ENCODE data around the gene SSUH2. TPM values are rescaled to one million over a fixed set of nuclear protein-coding genes. Genes with fewer than 3 reads are reported as not detected.

Gene SSUH2
- total RNA-seq, 1 donor from 2014 or later = not detected

- H3K4me1 ChIP-seq = peaks cover 4% of the 10 kb centered on the region
- DNase-seq = no peak
- ATAC-seq = no peak
- TF ChIP-seq CTCF (IDR thresholded peaks at IDR 0.05) = no peak
- H3K27ac ChIP-seq = no peak overlapping the region
- no peaks in the 10 kb centered on the region for H3K9me3 ChIP-seq
- intact Hi-C loops (cut with DNase I) = no loop called here
- H3K36me3 ChIP-seq = no peaks in the 10 kb centered on the region
- H3K27me3 ChIP-seq = no peaks in the 10 kb centered on the region
- no peak overlapping the region for H3K4me3 ChIP-seq
These were observed 16.6 kb downstream of the SSUH2 start for GRCh38 chr3:8627949-8628348.

GRCh38 chr3:8627201-8627940, 17.2 kb downstream of the SSUH2 start:
- Histone ChIP-seq H3K9me3 (no peaks in the 10 kb centered on the region), H3K27me3 (no peaks in the 10 kb centered on the region), H3K27ac (no peak overlapping the region), H3K36me3 (no peaks in the 10 kb centered on the region), H3K4me3 (no peak overlapping the region), H3K4me1 (peaks cover 8% of the 10 kb centered on the region)
- no peak for TF ChIP-seq CTCF (IDR thresholded peaks at IDR 0.05)
- intact Hi-C loops (cut with DNase I) = no loop called here
- peak; percentile 37 for DNase-seq
- ATAC-seq = no peak

- ATAC-seq (no peak), DNase-seq (peak; percentile 53)
- Histone ChIP-seq H3K4me1 (peaks cover 8% of the 10 kb centered on the region), H3K9me3 (no peaks in the 10 kb centered on the region), H3K27me3 (no peaks in the 10 kb centered on the region), H3K36me3 (no peaks in the 10 kb centered on the region), H3K4me3 (no peak overlapping the region), H3K27ac (no peak overlapping the region)
- intact Hi-C loops (cut with DNase I) = no loop called here
- TF ChIP-seq CTCF (IDR thresholded peaks at IDR 0.05) = no peak
These were observed 18.6 kb downstream of the SSUH2 start for GRCh38 chr3:8625991-8626390.

- intact Hi-C loops (cut with DNase I) = loop anchor here (5.0 kb wide), 1 partner anchor 182 kb away; no protein-coding TSS in a partner anchor
- no peaks in the 10 kb centered on the region for H3K36me3 ChIP-seq
- H3K27ac ChIP-seq = no peak overlapping the region
- peak; percentile 37 for DNase-seq
- no peak overlapping the region for H3K4me3 ChIP-seq
- TF ChIP-seq CTCF (IDR thresholded peaks at IDR 0.05) = no peak
- ATAC-seq = no peak
- H3K27me3 ChIP-seq = no peaks in the 10 kb centered on the region
- no peaks in the 10 kb centered on the region for H3K9me3 ChIP-seq
- H3K4me1 ChIP-seq = peaks cover 8% of the 10 kb centered on the region
These were observed 20.0 kb downstream of the SSUH2 start for GRCh38 chr3:8624612-8625011.

GRCh38 chr3:8623741-8624140, 20.9 kb downstream of the SSUH2 start:
- peak; percentile 40 for DNase-seq
- no peak for ATAC-seq
- Histone ChIP-seq H3K27ac (no peak overlapping the region), H3K4me3 (no peak overlapping the region), H3K27me3 (no peaks in the 10 kb centered on the region), H3K36me3 (no peaks in the 10 kb centered on the region), H3K9me3 (no peaks in the 10 kb centered on the region), H3K4me1 (peaks cover 8% of the 10 kb centered on the region)
- intact Hi-C loops (cut with DNase I) = loop anchor here (5.0 kb wide), 1 partner anchor 181 kb away; no protein-coding TSS in a partner anchor
- no peak for TF ChIP-seq CTCF (IDR thresholded peaks at IDR 0.05)
